CD4-positive, alpha-beta T cell (primary cell): ENCODE data around the gene HEATR9. TPM values are rescaled to one million over a fixed set of nuclear protein-coding genes. Genes with fewer than 3 reads are reported as not detected.
A peak's percentile ranks its signal among the peaks of the same experiment; 100 is the strongest.

Experiments used
- ATAC-seq: fragments of 200-7000 bp; cut with Tn5 transposase; one replicate; pipeline ENCODE4 v1.10.0; 2022; ENCODE audit warnings: mild to moderate bottlenecking; ENCODE audit not compliant: poor library complexity
- CTCF ChIA-PET: fragments of 350-600 bp; sonication (Branson Sonifier 250); formaldehyde crosslinking; loops from one replicate; lab custom pipeline; 2021; ENCODE audit warnings: antibody characterized with exemption, inconsistent platforms; lab: Charles Lee
- POLR2A ChIA-PET: fragments of 350-600 bp; sonication (Branson Sonifier 250); formaldehyde crosslinking; loops from one replicate; lab custom pipeline; 2021; ENCODE audit warnings: antibody characterized with exemption, inconsistent platforms; lab: Charles Lee
- DNase-seq, 14 experiments: peaks; one replicate each; pipeline ENCODE4 v3.0.0-alpha.2; 2013 to 2020; ENCODE audit warnings: mixed read lengths in 2 of 14
- H3K27ac ChIP-seq, 2 donors: one replicate each; pipeline versions ENCODE4 v1.5.1 to v1.7.0; 2013; ENCODE audit warnings: low read length in 2 of 2, low read depth in 1 of 2, mild to moderate bottlenecking in 1 of 2
- H3K27me3 ChIP-seq, 2 experiments: 1 replicate in 1 of 2; 2 replicates in 1 of 2; pipeline versions ENCODE4 v1.6.1 to v1.7.0; 2013; ENCODE audit warnings: low read length in 2 of 2, control low read depth in 1 of 2, mild to moderate bottlenecking in 1 of 2, moderate library complexity in 1 of 2; ENCODE audit not compliant: insufficient read depth in 2 of 2, control insufficient read depth in 1 of 2
- H3K36me3 ChIP-seq: one replicate; pipeline ENCODE4 v1.6.1; 2013; ENCODE audit warnings: low read length, control low read depth; ENCODE audit not compliant: insufficient read depth
- H3K4me1 ChIP-seq: one replicate; pipeline ENCODE4 v1.6.1; 2013; ENCODE audit warnings: low read length, control low read depth; ENCODE audit not compliant: insufficient read depth
- H3K4me3 ChIP-seq: one replicate; pipeline ENCODE4 v1.5.1; 2013; ENCODE audit warnings: mild to moderate bottlenecking, low read length, moderate library complexity
- H3K9me3 ChIP-seq, 2 experiments: 1 replicate in 1 of 2; 2 replicates in 1 of 2; pipeline versions ENCODE4 v1.6.1 to v1.7.0; 2013; ENCODE audit warnings: low read length in 2 of 2, mild to moderate bottlenecking in 2 of 2, control low read depth in 1 of 2, moderate library complexity in 1 of 2; ENCODE audit not compliant: control insufficient read depth in 1 of 2, insufficient read depth in 1 of 2
- H3K27ac Mint-ChIP-seq: one replicate; pipeline ENCODE4 v1.8.0; 2020; ENCODE audit warnings: mixed read lengths
- H3K27me3 Mint-ChIP-seq: one replicate; pipeline ENCODE4 v1.8.0; 2021; ENCODE audit warnings: mixed read lengths
- H3K36me3 Mint-ChIP-seq: one replicate; pipeline ENCODE4 v1.8.0; 2021; ENCODE audit warnings: low read depth, mixed read lengths
- H3K4me1 Mint-ChIP-seq: one replicate; pipeline ENCODE4 v1.8.0; 2021; ENCODE audit warnings: low read depth, mixed read lengths
- H3K4me3 Mint-ChIP-seq: one replicate; pipeline ENCODE4 v1.8.0; 2020; ENCODE audit warnings: mild to moderate bottlenecking, mixed read lengths
- H3K9me3 Mint-ChIP-seq: one replicate; pipeline ENCODE4 v1.8.0; 2020; ENCODE audit warnings: mixed read lengths
- CTCF ChIP-seq: fragments of 200-600 bp; IDR thresholded peaks from one replicate; pipeline ENCODE4 v1.8.0; 2022; ENCODE audit warnings: antibody characterized with exemption, mild to moderate bottlenecking
- intact Hi-C, 2 experiments: fragments of 100-400 bp; cut with DNase I in 1 of 2; cut with micrococcal nuclease in 1 of 2; formaldehyde crosslinking; loops; one replicate each; pipeline versions ENCODE4 v1.15.1 to v1.9.0; 2023 to 2025; cut with DNase I, micrococcal nuclease
- total RNA-seq, 174 experiments: library from RNA in 2 of 174; stranded (reverse) in 2 of 174; gene quantifications; one replicate each; pipeline ENCODE4 v1.2.3 and lab custom pipeline; 2021 to 2026

Gene HEATR9
- total RNA-seq, 2 experiments from 2014 or later: 0.47 to 0.61 TPM

DNA sequence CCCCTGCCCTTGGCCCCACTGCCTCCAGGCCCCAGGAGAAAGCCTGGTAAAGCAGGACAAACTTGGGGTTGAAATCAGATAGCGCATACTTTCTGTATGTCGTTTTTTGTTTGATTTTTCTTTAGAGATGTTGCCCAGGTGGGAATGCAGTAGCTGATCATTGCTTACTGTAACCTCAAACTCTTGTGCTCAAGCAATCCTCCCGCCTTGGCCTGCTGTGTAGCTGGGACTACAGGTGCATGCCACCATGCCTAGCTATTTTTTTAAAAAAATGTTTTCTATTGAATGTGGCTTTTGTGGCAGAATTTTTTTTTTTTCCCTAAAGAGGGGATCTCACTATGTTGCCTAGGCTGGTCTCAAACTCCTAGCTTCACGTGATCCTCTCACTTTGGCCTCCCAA is 22.6 kb upstream of the HEATR9 start:
- POLR2A ChIA-PET: interaction anchor here (0.8 to 1.2 kb wide), 2 partner anchors 11 to 16 kb away, joined by 3 read pairs; no protein-coding TSS in a partner anchor
- Mint-ChIP-seq H3K27me3 (no peaks in the 10 kb centered on the region), H3K36me3 (no peaks in the 10 kb centered on the region), H3K4me3 (no peak overlapping the region), H3K4me1 (peaks cover 21% of the 10 kb centered on the region), H3K9me3 (no peaks in the 10 kb centered on the region), H3K27ac (peak overlapping the region; percentile 48)
- Histone ChIP-seq H3K4me3 (no peak overlapping the region), H3K9me3 (no peaks in the 10 kb centered on the region), H3K4me1 (peaks cover 70% of the 10 kb centered on the region), H3K36me3 (no peaks in the 10 kb centered on the region), H3K27me3 (no peaks in the 10 kb centered on the region), H3K27ac (peak overlapping the region in 1 of 2 donors; percentile 40)
- peak in 2 of 14 experiments; percentile 31 to 50 for DNase-seq
- no peak for TF ChIP-seq CTCF
- intact Hi-C loops: no loop called here
- CTCF ChIA-PET: interaction anchor here (1.6 kb wide), 1 partner anchor 9 kb away, joined by 3 read pairs; no protein-coding TSS in a partner anchor
- ATAC-seq: no peak

- H3K4me1 ChIP-seq: peaks cover 65% of the 10 kb centered on the region
- ChIA-PET POLR2A (interaction anchor here (0.8 to 1.4 kb wide), 3 partner anchors 12 to 16 kb away, joined by 3 read pairs; no protein-coding TSS in a partner anchor), CTCF (interaction anchor here (1.2 to 1.6 kb wide), 2 partner anchors 10 to 15 kb away, joined by 3 read pairs; no protein-coding TSS in a partner anchor)
- Mint-ChIP-seq H3K4me1 (peaks cover 21% of the 10 kb centered on the region), H3K4me3 (no peak overlapping the region), H3K27ac (peak overlapping the region; percentile 48), H3K36me3 (no peaks in the 10 kb centered on the region), H3K9me3 (no peaks in the 10 kb centered on the region), H3K27me3 (no peaks in the 10 kb centered on the region)
- intact Hi-C loops: no loop called here
- TF ChIP-seq CTCF: no peak
- peak; percentile 82 for ATAC-seq
- DNase-seq: peak in 12 of 14 experiments; percentile 12 to 88 (median 46)
- H3K36me3 ChIP-seq: no peaks in the 10 kb centered on the region
- no peaks in the 10 kb centered on the region for H3K27me3 ChIP-seq
- peak overlapping the region in 1 of 2 donors; percentile 40 for H3K27ac ChIP-seq
- H3K4me3 ChIP-seq: no peak overlapping the region
- H3K9me3 ChIP-seq: no peaks in the 10 kb centered on the region
These were observed 22.1 kb upstream of the HEATR9 start for GRCh38 chr17:35890774-35891155.

- ChIA-PET CTCF (interaction anchor here (0.8 to 1.6 kb wide), 3 partner anchors 10 to 19 kb away, joined by 3 read pairs; no protein-coding TSS in a partner anchor), POLR2A (interaction anchor here (1.2 to 1.4 kb wide), 2 partner anchors 11 to 15 kb away, joined by 3 read pairs; no protein-coding TSS in a partner anchor)
- TF ChIP-seq CTCF: no peak
- DNase-seq (peak in 2 of 14 experiments; percentile 38 to 42), ATAC-seq (no peak)
- H3K4me3 ChIP-seq: no peak overlapping the region
- no peaks in the 10 kb centered on the region for H3K9me3 ChIP-seq
- Mint-ChIP-seq H3K9me3 (no peaks in the 10 kb centered on the region), H3K27me3 (no peaks in the 10 kb centered on the region), H3K27ac (peak overlapping the region; percentile 76), H3K4me3 (no peak overlapping the region), H3K4me1 (peaks cover 21% of the 10 kb centered on the region), H3K36me3 (no peaks in the 10 kb centered on the region)
- H3K27me3 ChIP-seq: no peaks in the 10 kb centered on the region
- intact Hi-C loops: no loop called here
- no peaks in the 10 kb centered on the region for H3K36me3 ChIP-seq
- H3K4me1 ChIP-seq: peaks cover 63% of the 10 kb centered on the region
- no peak overlapping the region for H3K27ac ChIP-seq
These were observed 21.4 kb upstream of the HEATR9 start for GRCh38 chr17:35889818-35890773.
